Heart left ventricle (tissue), 13 donors: ENCODE data around the gene IL6.

Source experiments
- POLR2A ChIP-seq, 2 donors: fragments of 450-650 bp; IDR thresholded peaks; one replicate each; pipeline ENCODE4 v1.6.1; 2017; ENCODE audit warnings: antibody characterized with exemption in 2 of 2, mild to moderate bottlenecking in 2 of 2, moderate library complexity in 2 of 2
- TF ChIP-seq, protein P1 (sequence below), 12 donors: fragments of 200-600 bp; sonication (generic) in 4 of 12; IDR thresholded peaks; one replicate each; pipeline versions ENCODE4 v1.5.0 to v1.8.0; 2018 to 2022; ENCODE audit warnings: antibody characterized with exemption in 12 of 12, mild to moderate bottlenecking in 5 of 12
- donor health status: ischemic (EF 13 %, LVEDD 7.1; RV severe dilation, severe dysfunction).
- donor health status: DM: no; HTN: yes; CAD: no.
- donor health status: DM: no; HTN: no; CAD: no.
- donor health status: ischemic (EF 25% LVEDD 6.9; RV normal size, moderate dysfunction).
- donor health status: ischemic (EF 25% LVEDD 5.7; RV mildly dilated, moderate dysfunction).
- donor health status: ischemic (EF 35%, LVEDD 5.7; RV mildly dilated, moderate dysfunction).
- donor health status: nonischemic (EF 11% LVEDD 7.7; RV severe dilation, severe dysfunction).
- donor health status: DM: yes; HTN: yes; CAD: no.
- donor health status: PGD.
- donor health status: ischemic (EF 29% LVEDD 5.4; RV normal size, mild dysfunction).
- donor health status: nonischemic (EF 23%, LVEDD 6.1; RV moderate dilation, normal function).

DNA sequence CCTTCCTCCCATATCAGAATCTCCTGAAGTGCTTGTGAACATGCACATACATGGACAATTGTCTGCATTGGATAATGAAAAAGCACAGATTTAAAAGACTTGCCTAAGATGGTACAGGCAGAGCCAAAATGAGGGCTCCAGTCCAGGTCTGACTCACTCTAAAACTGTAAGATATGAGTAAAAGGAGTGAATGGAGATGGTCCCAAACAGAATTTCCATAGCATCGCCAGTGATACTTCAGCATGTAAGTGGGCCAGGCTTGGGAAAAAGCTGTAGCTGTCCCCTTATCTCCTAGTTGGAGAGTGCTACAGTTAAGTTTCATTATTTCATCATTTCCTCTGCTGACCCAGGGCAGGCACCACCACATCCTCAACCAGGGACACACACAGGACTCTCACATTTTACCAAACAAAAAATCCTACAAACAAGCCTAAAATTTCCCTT lies 26.4 kb upstream of the IL6 start:
- TF ChIP-seq, protein P1, sequence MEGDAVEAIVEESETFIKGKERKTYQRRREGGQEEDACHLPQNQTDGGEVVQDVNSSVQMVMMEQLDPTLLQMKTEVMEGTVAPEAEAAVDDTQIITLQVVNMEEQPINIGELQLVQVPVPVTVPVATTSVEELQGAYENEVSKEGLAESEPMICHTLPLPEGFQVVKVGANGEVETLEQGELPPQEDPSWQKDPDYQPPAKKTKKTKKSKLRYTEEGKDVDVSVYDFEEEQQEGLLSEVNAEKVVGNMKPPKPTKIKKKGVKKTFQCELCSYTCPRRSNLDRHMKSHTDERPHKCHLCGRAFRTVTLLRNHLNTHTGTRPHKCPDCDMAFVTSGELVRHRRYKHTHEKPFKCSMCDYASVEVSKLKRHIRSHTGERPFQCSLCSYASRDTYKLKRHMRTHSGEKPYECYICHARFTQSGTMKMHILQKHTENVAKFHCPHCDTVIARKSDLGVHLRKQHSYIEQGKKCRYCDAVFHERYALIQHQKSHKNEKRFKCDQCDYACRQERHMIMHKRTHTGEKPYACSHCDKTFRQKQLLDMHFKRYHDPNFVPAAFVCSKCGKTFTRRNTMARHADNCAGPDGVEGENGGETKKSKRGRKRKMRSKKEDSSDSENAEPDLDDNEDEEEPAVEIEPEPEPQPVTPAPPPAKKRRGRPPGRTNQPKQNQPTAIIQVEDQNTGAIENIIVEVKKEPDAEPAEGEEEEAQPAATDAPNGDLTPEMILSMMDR (IDR thresholded peaks at IDR 0.05): no peak
- TF ChIP-seq POLR2A (IDR thresholded peaks at IDR 0.05): no peak
